ENCODE results near the gene CYLD.

The CYLD gene

DNA sequence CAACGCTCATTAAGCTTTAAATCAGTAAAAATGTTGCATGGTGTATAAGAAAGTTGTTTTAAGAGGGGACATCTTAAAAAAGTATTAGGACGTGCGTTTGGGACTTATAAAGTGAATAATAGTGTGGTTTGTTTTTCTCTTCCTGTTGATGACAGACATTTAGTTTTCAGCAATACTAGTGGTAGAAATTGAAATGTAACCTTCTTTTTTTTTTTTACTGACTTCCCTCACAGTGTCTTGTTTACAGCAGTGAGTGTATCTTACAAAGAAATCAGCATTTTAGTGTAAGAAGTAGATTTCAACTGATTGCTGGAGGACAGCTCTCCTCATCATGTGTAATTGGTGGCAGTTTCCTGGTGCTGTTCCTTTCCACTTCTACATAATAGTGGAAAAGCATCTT is 39.6 kb downstream of the CYLD start:
- DNase-seq (ENCODE audit: low read depth) = no peak

DNA sequence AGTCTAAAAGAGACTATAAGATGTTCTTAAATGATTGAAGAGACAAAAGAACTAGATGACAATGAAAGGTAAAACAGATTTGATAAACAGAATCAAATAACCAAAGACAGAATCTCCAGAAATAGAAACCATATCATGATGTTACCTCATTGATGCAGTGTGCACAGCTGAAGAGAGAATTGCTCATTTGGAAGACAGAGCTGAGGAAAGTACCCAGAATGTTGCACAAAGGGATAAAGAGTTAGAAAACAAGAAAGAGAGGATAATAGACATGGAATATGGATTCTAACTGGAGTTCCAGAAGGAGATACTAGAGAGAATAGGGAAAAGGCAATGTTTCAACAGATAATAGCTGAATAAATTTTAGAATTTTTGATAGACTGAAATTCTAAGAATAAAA is 47.9 kb downstream of the CYLD start:
- DNase-seq (ENCODE audit: low read depth) = no peak

DNA sequence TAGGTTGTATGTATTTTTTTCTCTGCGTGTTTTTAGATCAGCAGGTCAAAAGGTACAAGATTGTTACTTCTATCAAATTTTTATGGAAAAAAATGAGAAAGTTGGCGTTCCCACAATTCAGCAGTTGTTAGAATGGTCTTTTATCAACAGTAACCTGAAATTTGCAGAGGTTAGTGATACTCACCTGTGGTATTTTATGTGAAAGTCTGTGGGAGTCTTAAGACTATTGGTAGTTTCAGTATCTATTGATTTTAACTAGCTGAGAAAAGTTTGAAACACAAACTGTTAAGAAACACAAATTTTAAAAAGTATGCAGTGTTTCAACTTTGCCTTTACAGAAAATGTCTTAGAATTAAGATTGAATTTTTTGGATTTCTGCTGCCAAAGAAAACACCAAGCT is 49.6 kb downstream of the CYLD start:
- DNase-seq (ENCODE audit: low read depth) = no peak

DNA sequence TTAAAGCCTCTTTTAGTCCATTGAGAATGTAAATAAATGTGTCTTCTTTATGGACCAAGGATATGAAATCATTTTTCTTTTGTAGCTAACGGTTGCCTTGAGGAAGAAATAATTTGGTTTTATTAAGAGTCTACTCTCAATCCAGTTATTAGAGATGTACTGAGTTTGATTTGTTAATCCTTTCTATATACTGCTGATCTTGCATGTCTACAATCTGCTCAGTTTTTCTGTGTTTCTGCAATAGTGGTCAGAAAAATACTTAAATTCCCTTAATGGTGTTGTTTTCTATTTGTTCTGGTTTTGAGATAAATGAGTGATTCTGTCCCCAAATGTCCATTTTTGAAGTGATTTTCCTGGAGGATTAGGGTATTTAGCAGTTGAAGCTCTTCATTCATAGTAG is 54.9 kb downstream of the CYLD start:
- no peak for DNase-seq (ENCODE audit: low read depth)

DNA sequence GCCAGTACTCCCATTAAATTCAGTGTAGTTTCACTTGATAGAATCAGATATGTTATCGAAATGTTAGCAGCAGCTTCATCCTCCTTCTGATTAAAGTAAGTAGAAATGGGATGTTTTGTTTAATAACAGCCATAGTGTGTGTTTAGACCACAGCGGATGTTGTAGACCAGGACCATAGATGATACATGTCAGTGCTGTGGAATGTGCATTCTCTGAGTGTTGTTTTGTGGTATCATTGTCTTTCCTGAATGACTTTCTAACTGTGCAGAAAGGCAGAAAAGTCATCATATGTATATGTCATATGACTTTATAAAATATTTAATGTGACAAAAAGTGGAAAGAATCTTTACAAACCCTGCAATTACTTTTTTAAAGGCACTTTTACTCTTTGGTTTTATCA is 55.6 kb downstream of the CYLD start:
- no peak for DNase-seq (ENCODE audit: low read depth)

DNA sequence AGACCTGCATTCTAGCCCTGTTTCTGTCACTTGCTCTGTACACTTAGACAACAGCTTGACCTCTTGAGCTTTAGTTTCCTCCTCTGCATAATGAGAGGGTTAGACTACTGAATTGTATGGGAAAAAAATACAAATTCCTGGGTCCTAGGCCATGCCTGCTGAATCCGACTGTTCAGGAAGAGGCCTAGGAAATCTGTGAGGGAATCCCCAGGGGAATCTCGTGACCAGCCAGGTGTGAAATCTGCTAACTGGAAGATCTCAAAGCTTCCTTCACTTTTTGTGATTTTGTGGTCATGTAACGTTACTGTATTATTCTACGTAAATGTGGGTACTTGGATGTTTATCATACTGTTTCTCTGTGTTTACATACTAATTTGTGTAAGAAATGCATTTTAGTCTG is 58.2 kb downstream of the CYLD start:
- DNase-seq (ENCODE audit: low read depth) = no peak

DNA sequence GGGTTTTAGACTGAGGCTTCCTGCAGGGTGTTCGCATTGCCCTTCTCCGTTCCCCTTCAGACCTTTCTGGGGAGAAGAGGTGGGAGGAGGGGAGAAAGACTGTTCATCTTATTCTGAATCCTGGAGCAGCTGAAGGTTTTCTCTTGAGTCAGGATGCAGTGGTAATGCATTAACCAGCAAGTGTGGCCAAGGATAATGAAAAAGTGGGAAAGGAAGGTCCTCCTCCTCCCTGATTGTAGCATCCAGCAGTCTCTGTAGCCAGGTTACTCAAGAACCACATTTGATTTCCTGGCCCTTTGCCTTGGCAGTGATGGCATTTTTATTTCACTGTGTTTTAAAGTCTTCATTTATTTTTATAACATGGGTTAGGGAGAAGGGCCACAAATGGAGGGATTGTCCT is 59.1 kb downstream of the CYLD start:
- DNase-seq (ENCODE audit: low read depth) = no peak

DNA sequence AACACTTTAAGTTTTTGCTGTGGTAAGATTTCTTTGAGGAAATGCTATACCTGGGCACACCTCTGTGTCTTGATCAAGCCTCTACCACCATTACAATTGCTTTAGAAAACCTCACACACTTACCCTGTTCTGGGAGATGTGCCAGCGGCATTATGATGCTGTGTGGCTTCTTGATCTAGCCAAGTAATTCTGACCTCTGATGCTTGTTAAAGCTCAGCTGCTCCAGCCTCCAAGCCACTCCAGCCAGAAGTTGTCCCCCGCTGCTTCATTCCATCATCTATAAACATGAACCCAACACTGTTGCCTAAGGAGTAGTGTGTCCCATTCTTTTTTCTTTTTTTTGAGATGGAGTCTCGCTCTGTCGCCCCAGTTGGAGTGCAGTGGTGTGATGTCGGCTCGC is 60.1 kb downstream of the CYLD start:
- peak; percentile 5 for DNase-seq (ENCODE audit: low read depth)

DNA sequence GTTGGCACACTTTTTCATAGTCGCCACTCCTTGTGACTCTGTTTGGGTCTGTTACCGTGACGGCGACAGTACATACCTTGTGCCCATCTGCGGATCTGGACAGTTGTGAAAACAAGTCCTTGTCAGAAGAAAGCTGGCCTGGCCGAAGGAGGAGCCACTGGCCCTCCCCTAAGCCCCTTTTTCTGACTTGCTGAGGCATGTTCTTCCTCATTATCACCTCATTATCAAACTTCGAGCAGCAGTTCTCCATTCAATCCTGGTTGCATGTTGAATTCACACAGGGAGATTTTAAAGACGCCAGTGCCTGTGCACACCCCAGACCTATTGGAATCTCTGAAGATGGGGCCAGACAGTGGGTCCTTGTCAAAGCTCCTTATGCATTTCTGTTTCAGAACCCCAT is 61.1 kb downstream of the CYLD start:
- no peak for DNase-seq (ENCODE audit: low read depth)

DNA sequence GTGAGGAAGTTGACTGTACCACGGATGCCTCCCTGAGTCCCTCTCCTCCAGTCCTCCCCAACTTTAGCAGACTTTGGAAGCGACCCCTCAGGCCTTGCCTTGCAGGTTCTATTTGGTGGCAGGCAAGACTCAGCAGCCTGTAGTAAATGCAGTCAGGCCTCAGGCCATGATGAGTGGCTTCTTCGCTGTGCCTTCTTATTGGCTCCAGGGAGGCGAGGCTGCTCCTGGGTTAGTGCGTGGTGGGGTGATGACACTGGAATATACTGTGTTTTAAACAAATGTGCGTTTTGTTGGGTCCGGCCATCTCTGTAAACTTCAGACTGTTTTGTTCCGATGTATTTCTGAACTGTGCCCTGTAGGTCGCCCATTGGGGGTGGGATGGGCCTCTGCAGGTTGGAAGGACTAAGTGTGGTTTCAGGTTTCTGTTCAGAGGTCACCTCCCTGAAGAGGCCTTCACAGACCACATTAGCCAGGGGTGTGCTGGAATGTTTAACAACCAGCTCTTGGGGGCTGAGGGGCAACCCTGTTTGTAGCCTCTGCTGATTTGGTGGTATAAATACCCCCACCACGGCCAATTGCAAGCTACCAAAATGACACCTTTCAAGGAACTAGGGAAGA is 62.5 kb downstream of the CYLD start:
- no peak for DNase-seq (ENCODE audit: low read depth)

DNA sequence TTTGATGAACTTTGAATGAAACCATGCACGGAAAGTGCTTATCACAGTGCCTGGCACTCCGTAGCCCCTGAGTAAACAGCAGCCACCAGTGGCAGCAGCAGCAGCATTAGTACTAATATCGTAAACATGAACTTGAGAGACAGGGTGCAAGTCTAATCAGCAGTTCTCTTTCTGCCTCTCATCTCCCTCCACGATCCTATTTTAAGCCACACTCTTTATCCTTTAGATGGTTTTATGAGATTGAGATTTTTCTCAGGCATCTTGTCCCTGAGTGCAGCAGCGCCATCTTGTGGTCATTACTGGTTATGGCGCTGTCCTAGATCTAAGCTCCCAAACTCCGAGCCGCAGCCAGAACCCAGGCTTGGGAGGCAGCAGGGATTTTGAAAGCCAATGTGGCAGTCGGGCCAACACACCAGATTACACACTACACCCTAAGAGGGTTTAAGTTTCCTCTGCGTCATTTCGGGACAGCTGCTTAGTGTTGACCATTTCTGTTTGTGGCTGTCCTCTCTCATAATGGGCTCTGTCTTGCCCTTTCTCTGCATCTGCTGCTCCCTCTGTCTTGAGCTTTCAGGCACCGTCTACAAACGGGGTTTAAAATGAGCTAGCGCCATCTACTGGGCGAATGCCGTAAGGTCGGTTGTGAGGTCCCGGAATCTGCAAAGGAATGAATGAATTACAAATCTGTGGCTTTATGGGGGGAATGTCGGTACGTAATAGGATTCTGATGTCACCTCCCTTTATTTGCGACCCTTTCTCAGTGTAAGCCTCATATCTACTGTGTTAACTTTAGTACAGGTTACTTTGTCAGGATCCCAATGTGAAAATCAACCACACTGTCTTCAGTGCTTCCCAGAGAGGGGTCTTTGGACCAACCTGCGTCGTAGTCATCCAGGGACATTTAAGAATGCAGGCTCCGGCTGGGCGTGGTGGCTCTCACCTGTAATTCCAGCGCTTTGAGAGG is 64.5 kb downstream of the CYLD start:
- DNase-seq (ENCODE audit: low read depth) = peak; percentile 84

DNA sequence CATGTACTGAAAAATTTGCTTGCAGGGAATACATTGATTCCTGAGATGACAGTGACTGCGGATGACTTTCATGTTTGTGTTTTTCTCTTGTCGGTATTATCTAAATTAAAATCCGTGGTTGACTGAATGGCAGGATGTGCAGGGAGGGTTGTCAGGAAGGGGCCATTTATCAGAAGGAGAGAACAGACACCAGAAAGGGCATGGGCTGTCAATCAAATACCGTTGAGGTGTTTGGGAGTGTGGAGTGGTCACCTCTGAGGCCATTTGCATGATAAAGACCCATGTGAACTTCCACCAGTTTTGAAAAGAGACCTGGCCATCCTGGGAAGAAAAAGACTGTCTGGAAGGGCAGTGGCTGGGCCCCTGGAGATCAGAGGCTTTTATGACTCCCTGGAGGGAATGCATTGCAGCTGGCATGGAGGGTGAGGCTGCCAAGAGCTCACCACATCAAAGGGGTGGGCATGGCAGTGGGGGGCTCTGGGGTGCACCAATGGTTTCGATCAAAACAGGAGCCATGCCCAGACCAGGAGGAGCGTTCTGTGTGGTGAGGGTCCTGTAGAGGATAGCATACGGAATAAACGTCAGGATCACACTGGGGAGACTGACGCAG is 67.1 kb downstream of the CYLD start:
- no peak for DNase-seq (ENCODE audit: low read depth)

DNA sequence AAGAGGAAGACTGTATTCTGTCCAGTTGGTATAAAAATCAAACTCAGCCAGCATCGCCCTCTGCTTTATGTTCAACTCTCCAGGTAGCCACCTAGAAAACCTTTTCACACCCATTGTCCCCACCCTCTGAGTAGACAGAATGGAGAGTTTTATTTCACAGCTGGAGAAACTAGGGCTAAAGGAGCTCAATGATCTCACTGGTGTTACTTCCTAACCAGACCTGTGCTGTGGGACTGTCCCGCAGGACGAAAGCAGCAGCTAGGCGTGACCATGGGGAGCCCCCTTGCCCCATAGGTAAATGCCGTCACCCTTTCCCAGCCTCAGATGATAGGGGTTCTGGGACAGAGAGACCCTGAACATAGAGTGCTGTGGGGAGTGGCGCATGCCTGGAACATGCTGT is 67.7 kb downstream of the CYLD start:
- no peak for DNase-seq (ENCODE audit: low read depth)

DNA sequence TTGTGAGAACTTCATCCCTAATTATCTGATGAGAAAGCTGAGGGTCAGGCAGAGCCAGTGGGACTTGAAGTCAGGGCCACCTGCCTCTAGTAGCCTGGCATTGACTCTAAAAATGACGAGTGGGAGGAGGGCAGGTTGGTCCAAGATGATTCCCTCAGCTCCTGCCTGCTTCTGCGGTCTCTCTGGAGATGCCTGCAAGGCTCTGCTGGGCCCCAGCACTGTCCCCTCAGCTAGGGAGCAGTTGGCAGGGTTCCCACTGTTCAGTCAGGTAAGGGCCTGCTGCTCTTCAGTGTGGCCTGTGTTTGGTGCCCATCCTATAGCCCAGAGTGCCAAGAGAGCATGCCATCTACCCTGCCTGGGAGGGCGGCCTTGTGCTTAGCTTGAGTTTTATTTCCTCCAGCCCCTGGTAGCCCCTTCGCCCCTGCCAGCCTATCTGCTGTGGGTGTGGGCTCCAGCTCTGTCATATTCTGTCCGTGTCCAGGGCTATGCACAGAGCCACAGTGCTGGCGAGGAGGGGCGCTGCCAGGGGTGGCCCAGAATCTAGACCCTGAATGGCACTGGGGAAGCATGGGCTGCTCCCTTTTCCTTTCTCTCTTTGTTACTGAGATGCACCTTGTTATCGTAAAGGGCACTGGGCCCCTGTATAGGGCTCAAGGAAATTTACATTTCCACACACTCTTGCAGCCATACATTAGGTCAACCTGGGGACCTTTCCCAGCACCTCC is 68.5 kb downstream of the CYLD start:
- no peak for DNase-seq (ENCODE audit: low read depth)

DNA sequence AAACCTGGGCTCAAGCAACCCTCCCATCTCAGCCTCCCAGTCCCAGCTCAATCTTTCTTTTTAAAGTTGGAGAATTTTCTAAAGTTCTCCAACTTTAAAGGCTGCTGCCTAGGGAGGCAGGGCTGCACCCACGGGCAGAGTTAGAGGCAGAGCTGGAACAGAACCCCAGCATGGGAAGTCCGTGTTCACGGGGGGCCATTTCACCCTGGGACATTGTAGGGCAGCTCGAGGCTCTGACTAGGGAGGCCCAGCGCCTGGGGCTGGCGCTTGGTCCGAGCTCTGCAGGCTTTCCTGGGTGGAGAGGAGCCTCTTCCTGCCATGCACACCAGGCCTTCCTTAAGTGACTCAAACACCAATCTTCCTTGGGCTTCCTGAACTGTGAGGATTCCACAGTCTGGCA is 70.2 kb downstream of the CYLD start:
- no peak for DNase-seq (ENCODE audit: low read depth)

DNA sequence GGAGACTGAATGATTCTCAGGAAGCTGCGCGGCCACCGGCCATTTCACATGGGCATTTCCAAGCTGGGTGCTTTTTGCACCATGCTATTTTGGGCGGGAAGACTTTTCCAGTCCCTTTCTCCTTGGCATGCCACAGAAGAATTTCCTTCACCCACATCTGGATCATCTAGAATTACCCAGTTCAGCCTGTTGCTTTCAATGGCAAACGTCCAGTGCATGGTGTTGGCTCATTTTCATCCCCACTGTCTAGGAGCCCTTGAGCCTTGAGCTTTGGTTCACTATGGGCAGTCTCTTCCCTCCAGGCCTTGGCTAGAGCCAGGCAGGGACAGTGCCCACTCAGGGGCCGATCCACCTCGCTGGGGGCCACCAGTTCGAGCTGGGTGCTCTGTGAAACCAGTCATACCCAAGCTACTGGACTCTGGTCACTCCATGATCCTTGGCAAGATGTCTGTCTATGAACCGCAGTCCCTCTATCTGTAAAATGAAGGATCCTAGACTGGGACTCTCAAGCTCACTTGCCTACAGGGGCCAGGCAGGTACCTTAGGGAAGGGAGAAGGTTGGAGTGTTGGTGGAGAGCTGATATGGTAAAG is 71.1 kb downstream of the CYLD start:
- DNase-seq (ENCODE audit: low read depth) = no peak

DNA sequence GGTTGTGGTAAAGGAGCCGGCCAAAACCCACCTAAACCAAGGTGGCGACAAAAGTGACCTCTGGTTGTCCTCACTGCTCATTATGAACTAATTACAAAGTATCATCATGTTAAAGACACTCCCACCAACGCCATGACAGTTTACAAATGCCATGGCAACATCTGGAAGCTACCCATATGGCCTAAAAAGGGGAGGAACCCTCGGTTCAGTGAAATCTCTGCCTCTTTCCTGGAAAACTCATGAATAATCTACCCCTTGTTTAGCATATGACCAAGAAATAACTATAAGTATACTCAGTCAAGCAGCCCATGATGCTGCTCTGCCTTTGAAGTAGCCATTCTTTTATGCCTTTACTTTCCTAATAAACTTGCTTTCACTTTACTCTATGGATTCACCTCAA is 72.2 kb downstream of the CYLD start:
- DNase-seq (ENCODE audit: low read depth) = no peak

DNA sequence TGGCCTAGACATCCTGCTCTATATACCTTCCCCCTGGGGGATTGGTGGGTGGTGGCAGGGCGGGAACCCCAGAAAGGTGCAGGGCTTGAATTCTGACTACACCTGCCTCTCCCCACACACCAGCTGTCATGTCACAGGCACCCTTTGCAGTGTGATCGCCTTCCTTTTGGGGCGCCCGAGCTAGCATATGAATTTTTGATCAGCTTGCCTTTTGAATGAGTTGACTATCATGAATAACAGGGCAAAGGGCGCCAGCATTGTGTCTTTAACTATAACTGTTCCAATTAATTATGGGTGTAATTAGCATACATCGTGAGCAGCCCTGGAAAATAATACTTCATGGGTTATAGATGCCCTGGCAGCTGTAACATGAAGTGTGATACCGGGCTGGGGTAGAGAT is 72.7 kb downstream of the CYLD start:
- no peak for DNase-seq (ENCODE audit: low read depth)

DNA sequence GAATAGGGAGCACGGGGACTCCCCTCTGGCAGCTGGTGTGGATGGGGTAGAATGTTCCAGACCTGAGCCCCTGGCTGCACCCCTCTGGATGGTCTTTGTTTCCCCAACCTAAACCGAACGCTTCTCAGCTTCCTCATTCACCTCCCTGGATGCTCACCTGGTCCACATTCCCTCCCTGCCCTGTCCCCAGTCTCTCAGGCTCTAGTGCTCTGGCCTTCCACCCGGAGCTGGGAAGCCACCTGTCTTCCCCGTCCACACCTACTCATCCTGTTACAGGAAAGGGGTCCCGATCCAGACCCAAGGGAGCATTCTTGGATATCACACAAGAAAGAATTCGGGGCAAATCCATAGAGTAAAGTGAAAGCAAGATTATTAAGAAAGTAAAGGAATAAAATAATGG is 73.5 kb downstream of the CYLD start:
- no peak for DNase-seq (ENCODE audit: low read depth)

DNA sequence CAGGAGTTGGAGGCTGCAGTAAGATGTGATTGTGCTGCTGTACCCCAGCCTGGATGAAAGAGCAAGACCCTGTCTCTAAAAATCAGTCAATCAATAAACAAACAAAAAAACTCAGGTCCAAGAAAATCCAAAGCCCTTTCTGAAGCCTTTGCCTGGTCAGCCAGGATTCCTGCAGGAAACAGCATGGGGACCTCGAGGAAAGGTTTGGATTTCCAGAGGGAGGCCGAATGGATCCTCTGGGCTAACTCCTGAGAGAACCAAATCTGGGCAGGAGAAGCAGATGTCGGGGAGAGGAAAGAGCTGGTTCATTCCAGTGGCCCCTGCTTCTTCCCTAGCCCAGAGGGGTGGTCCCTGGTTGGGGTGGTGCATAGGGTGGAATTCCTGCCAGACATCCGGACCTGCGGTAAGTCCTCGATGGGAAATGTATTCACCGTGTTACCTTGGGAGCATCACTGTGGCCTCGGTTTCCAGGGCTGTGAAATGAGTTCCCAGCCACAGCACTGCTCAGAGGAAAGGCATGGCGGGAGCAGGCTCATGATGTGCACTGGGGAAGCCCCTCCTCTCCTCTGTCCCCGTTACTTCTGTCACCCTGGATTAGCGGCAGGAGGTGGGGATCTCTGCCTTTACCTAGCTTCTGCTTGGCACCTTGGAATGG is 75.1 kb downstream of the CYLD start:
- DNase-seq (ENCODE audit: low read depth) = no peak

DNA sequence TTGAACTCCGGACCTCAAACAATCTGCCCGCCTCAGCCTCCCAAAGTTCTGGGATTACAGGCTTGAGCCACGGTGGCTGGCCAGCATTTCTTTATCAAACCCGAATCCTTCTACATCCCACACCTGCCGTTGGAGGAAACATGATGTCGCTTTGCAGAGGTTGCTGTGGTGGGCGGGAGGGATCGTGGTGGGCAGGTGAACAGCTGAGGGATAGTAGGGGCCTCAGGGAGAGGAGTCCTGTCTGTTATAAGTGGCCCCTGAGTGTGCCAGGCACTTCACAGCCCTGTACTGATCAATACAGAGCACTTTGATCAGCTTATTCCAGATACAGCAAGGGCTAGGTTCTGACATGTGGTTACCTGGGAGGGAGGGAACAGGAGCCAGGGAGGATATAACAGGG is 76.5 kb downstream of the CYLD start:
- no peak for DNase-seq (ENCODE audit: low read depth)

DNA sequence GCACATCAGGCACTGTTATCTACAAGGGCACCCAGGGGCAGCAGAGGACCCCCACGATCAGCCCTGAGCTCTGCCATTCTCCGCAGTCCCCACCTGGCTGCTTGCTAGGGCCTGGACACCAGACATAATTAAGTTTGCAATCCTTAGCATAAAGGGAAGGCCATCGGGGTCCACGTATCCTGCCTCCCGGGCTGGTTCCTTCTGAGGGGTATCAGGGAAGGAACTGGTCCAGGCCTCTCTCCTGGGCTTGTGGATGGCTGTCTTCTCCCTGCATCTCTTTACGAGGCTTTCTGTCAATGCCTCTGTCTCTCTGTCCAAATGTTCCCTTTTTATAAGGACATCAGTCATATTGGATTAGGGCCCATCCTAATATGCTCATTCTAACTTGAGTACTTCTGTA is 77.8 kb downstream of the CYLD start:
- DNase-seq (ENCODE audit: low read depth) = no peak

All from fibroblast of the conjunctiva (primary cell).